Kidney (tissue), 14 donors: Measurements from ENCODE around the gene PCLO. TPM values are rescaled to one million over a fixed set of nuclear protein-coding genes. Genes with fewer than 3 reads are reported as not detected.

Experiments used
- DNase-seq, 5 donors: peaks; one replicate each; pipeline ENCODE4 v3.0.0-alpha.2; 2013 to 2020
- FAIRE-seq: peaks from 2 replicates; lab custom pipeline; 2012; peaks lifted over from hg19 to GRCh38; lab: Jason Lieb, UNC
- H3K27ac ChIP-seq, 2 donors: one replicate each; pipeline ENCODE4 v1.7.0; 2013; ENCODE audit warnings: low read depth in 2 of 2, low read length in 2 of 2, inconsistent platforms in 1 of 2
- H3K27me3 ChIP-seq: one replicate; pipeline ENCODE4 v1.7.1; 2013; ENCODE audit warnings: low read length, inconsistent platforms; ENCODE audit not compliant: control insufficient read depth, insufficient read depth
- H3K36me3 ChIP-seq, 3 donors: one replicate each; pipeline versions ENCODE4 v1.7.0 to v1.7.1; 2013; ENCODE audit warnings: low read length in 3 of 3, control low read depth in 1 of 3, inconsistent platforms in 1 of 3; ENCODE audit not compliant: insufficient read depth in 3 of 3, control insufficient read depth in 2 of 3
- H3K4me1 ChIP-seq, 3 donors: one replicate each; pipeline versions ENCODE4 v1.7.0 to v1.7.1; 2013; ENCODE audit warnings: low read length in 3 of 3, inconsistent platforms in 1 of 3, low read depth in 1 of 3; ENCODE audit not compliant: control insufficient read depth in 2 of 3, insufficient read depth in 2 of 3
- H3K4me3 ChIP-seq, 3 donors: one replicate each; pipeline versions ENCODE4 v1.7.0 to v1.8.1; 2013; ENCODE audit warnings: low read length in 3 of 3, control low read depth in 1 of 3, inconsistent platforms in 1 of 3
- H3K9ac ChIP-seq, 3 donors: one replicate each; pipeline versions ENCODE4 v1.7.0 to v1.7.1; 2013; ENCODE audit warnings: low read length in 3 of 3, control low read depth in 1 of 3, inconsistent platforms in 1 of 3
- H3K9me3 ChIP-seq, 3 donors: one replicate each; pipeline versions ENCODE4 v1.7.0 to v1.7.1; 2013; ENCODE audit warnings: low read length in 3 of 3, control low read depth in 1 of 3, inconsistent platforms in 1 of 3; ENCODE audit not compliant: control insufficient read depth in 2 of 3, insufficient read depth in 1 of 3
- intact Hi-C: fragments of 100-400 bp; cut with DNase I; formaldehyde crosslinking; loops from one replicate; pipeline ENCODE4 v1.11.1; 2022
- polyA plus RNA-seq: library from polyadenylated mRNA; stranded (reverse); fragments of 350-450 nt; fragmentation: Illumina TruSeq; extraction: RNeasy Lipid Tissue Mini Kit (QIAGEN cat#74804); gene quantifications from one replicate; pipeline ENCODE4 v1.2.3, GENCODE V29; 2014; ENCODE audit warnings: low read depth, low replicate concordance; ENCODE audit not compliant: insufficient read depth
- total RNA-seq: library from RNA; stranded (reverse); fragmentation: NEBNext Ultra II Directional; extraction: Animal tissue kit (Norgen Biotek cat#: 25700); gene quantifications from one replicate; pipeline ENCODE4 v1.2.1, GENCODE V29; 2021
- TF ChIP-seq, protein P1 (sequence below): IDR thresholded peaks from 3 replicates; pipeline ENCODE4 v1.5.1; 2012; ENCODE audit warnings: mild to moderate bottlenecking, moderate library complexity, borderline replicate concordance; ENCODE audit not compliant: insufficient read depth; ENCODE audit errors: extremely low read depth
- donor health status: control.
- donor health status: control.
- donor health status: control.
- donor health status: control.
- donor health status: control.
- donor health status: DM: yes; HTN: yes; CAD: no.
- donor health status: Normal renal cell carcinoma (clear cell type).

The PCLO gene
- total and polyA plus RNA-seq, 2 donors from 2014 or later: 4.0 to 12.0 TPM

- no peaks in the 10 kb centered on the region for H3K4me1 ChIP-seq
- no peaks in the 10 kb centered on the region for H3K36me3 ChIP-seq
- no peak overlapping the region for H3K27ac ChIP-seq
- no peak overlapping the region for H3K9ac ChIP-seq
- FAIRE-seq (no peak), DNase-seq (no peak)
- no peak overlapping the region for H3K4me3 ChIP-seq
- no peaks in the 10 kb centered on the region for H3K27me3 ChIP-seq
- intact Hi-C loops: no loop called here
- TF ChIP-seq, protein P1, sequence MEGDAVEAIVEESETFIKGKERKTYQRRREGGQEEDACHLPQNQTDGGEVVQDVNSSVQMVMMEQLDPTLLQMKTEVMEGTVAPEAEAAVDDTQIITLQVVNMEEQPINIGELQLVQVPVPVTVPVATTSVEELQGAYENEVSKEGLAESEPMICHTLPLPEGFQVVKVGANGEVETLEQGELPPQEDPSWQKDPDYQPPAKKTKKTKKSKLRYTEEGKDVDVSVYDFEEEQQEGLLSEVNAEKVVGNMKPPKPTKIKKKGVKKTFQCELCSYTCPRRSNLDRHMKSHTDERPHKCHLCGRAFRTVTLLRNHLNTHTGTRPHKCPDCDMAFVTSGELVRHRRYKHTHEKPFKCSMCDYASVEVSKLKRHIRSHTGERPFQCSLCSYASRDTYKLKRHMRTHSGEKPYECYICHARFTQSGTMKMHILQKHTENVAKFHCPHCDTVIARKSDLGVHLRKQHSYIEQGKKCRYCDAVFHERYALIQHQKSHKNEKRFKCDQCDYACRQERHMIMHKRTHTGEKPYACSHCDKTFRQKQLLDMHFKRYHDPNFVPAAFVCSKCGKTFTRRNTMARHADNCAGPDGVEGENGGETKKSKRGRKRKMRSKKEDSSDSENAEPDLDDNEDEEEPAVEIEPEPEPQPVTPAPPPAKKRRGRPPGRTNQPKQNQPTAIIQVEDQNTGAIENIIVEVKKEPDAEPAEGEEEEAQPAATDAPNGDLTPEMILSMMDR: no peak
- H3K9me3 ChIP-seq: no peaks in the 10 kb centered on the region
Observed at GRCh38 chr7:82859106-82859850, 303.4 kb downstream of the PCLO start.

DNA sequence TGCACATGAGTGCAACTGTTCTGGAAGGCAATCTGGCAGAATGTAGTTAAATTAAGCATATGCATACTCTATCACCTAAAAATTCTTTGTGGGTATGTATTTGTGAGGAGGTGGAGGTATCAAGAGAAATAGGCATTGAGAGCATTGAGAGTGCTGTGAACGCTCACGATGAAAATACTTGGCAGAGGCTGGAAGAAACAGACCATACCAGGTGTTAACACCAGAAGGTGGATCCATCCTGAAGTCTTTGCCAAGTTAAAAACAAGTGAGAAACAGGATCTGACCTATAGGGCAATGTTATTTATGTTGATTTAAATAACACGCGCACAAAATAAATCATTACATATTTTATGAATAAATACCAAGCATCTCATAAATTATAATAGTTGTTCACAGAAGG, 311.6 kb downstream of the PCLO start:
- no peaks in the 10 kb centered on the region for H3K4me1 ChIP-seq
- TF ChIP-seq, protein P1: no peak
- FAIRE-seq: no peak

GRCh38 chr7:82841828-82842227, 320.9 kb downstream of the PCLO start:
- H3K9me3 ChIP-seq: no peaks in the 10 kb centered on the region
- H3K36me3 ChIP-seq: no peaks in the 10 kb centered on the region
- FAIRE-seq: no peak
- H3K9ac ChIP-seq: no peak overlapping the region
- H3K27me3 ChIP-seq: no peaks in the 10 kb centered on the region
- no peak overlapping the region for H3K4me3 ChIP-seq
- H3K27ac ChIP-seq: no peak overlapping the region
- intact Hi-C loops: no loop called here
- H3K4me1 ChIP-seq: no peaks in the 10 kb centered on the region
- TF ChIP-seq, protein P1: no peak
- DNase-seq: no peak

More for the DNA sequence above, 311.6 kb downstream of the PCLO start:
- no peak for DNase-seq
- H3K36me3 ChIP-seq: no peaks in the 10 kb centered on the region
- intact Hi-C loops: no loop called here
- H3K27me3 ChIP-seq: no peaks in the 10 kb centered on the region
- no peak overlapping the region for H3K9ac ChIP-seq
- H3K27ac ChIP-seq: no peak overlapping the region
- H3K4me3 ChIP-seq: no peak overlapping the region
- no peaks in the 10 kb centered on the region for H3K9me3 ChIP-seq

GRCh38 chr7:82840061-82840460, 322.6 kb downstream of the PCLO start:
- TF ChIP-seq, protein P1: no peak
- Histone ChIP-seq H3K4me3 (no peak overlapping the region), H3K9ac (no peak overlapping the region), H3K27me3 (no peaks in the 10 kb centered on the region), H3K9me3 (no peaks in the 10 kb centered on the region), H3K27ac (no peak overlapping the region), H3K4me1 (no peaks in the 10 kb centered on the region), H3K36me3 (no peaks in the 10 kb centered on the region)
- FAIRE-seq (no peak), DNase-seq (no peak)
- intact Hi-C loops: no loop called here
